GM23338 (cell line): ENCODE data around the gene SRGAP1. TPM values are rescaled to one million over a fixed set of nuclear protein-coding genes. Genes with fewer than 3 reads are reported as not detected.

Source experiments
- ATAC-seq: fragments of 200-7000 bp; cut with Tn5 transposase; 3 replicates; pipeline ENCODE4 v1.9.1; 2020
- DNase-seq: peaks from one replicate; pipeline ENCODE4 v3.0.0-alpha.2; 2015; ENCODE audit warnings: low spot score
- H2AFZ ChIP-seq: fragments of 200-600 bp; sonication (generic); 2 replicates; pipeline ENCODE4 v1.8.0; 2016; ENCODE audit warnings: antibody characterized with exemption, mild to moderate bottlenecking, moderate library complexity
- H3F3A ChIP-seq: fragments of 200-600 bp; sonication (generic); replicated peaks from 2 replicates; pipeline ENCODE4 v1.8.0; 2017; ENCODE audit warnings: antibody characterized with exemption, mixed run types, low read depth
- H3K27ac ChIP-seq: fragments of 200-600 bp; sonication (generic); 2 replicates; pipeline ENCODE4 v1.6.1; 2016; ENCODE audit warnings: low read depth
- H3K27me3 ChIP-seq: fragments of 200-600 bp; sonication (generic); 2 replicates; pipeline ENCODE4 v1.8.0; 2016; ENCODE audit warnings: mild to moderate bottlenecking, mixed run types, moderate library complexity; ENCODE audit not compliant: insufficient read depth
- H3K36me3 ChIP-seq: fragments of 200-600 bp; sonication (generic); 2 replicates; pipeline ENCODE4 v1.8.0; 2016; ENCODE audit warnings: mild to moderate bottlenecking; ENCODE audit not compliant: insufficient read depth
- H3K4me1 ChIP-seq: fragments of 200-600 bp; sonication (generic); 2 replicates; pipeline ENCODE4 v1.8.0; 2016; ENCODE audit warnings: mild to moderate bottlenecking, moderate library complexity; ENCODE audit not compliant: insufficient read depth
- H3K4me2 ChIP-seq: fragments of 200-600 bp; sonication (generic); 2 replicates; pipeline ENCODE4 v1.7.1; 2017; ENCODE audit warnings: mixed run types
- H3K4me3 ChIP-seq: fragments of 200-600 bp; sonication (generic); 2 replicates; pipeline ENCODE4 v1.6.1; 2016; ENCODE audit warnings: mixed run types
- H3K79me2 ChIP-seq: fragments of 200-600 bp; sonication (generic); replicated peaks from 2 replicates; pipeline ENCODE4 v1.8.0; 2017; ENCODE audit warnings: mild to moderate bottlenecking; ENCODE audit not compliant: insufficient read depth
- H3K9me2 ChIP-seq: fragments of 200-600 bp; sonication (generic); 2 replicates; pipeline ENCODE4 v1.8.0; 2017; ENCODE audit not compliant: insufficient read depth
- H4K20me1 ChIP-seq: fragments of 200-600 bp; sonication (generic); replicated peaks from 2 replicates; pipeline ENCODE4 v1.8.0; 2017; ENCODE audit warnings: mild to moderate bottlenecking; ENCODE audit not compliant: insufficient read depth
- H3K27ac Mint-ChIP-seq: 2 replicates; pipeline ENCODE4 v1.8.0; 2020; ENCODE audit warnings: inconsistent platforms, mild to moderate bottlenecking, moderate library complexity, mixed read lengths
- H3K27me3 Mint-ChIP-seq: 3 replicates; pipeline ENCODE4 v1.8.0; 2022; ENCODE audit warnings: low read depth, mild to moderate bottlenecking, moderate library complexity, mixed read lengths, inconsistent platforms; ENCODE audit not compliant: insufficient read depth, poor library complexity
- H3K36me3 Mint-ChIP-seq: 3 replicates; pipeline ENCODE4 v1.8.0; 2021; ENCODE audit warnings: low read depth, mild to moderate bottlenecking, inconsistent platforms, moderate library complexity, mixed read lengths
- H3K4me1 Mint-ChIP-seq: 3 replicates; pipeline ENCODE4 v1.8.0; 2020; ENCODE audit warnings: mild to moderate bottlenecking, inconsistent platforms, mixed read lengths
- H3K4me3 Mint-ChIP-seq: 3 replicates; pipeline ENCODE4 v1.8.0; 2021; ENCODE audit warnings: moderate library complexity, mild to moderate bottlenecking, inconsistent platforms, mixed read lengths
- H3K9me3 Mint-ChIP-seq: 3 replicates; pipeline ENCODE4 v1.8.0; 2020; ENCODE audit warnings: moderate library complexity, mild to moderate bottlenecking, inconsistent platforms, mixed read lengths
- CREB1 ChIP-seq: fragments of 250-450 bp; sonication (Bioruptor Pico); IDR thresholded peaks from 2 replicates; pipeline ENCODE4 v1.5.0; 2020; ENCODE audit warnings: low read depth, mild to moderate bottlenecking, moderate library complexity
- CTCF ChIP-seq, 2 experiments: fragments of 200-600 bp in 1 of 2; sonication (generic) in 1 of 2; conservative IDR thresholded peaks; 2 replicates each; pipeline versions ENCODE4 v1.5.1 to v1.6.1; 2016 to 2017; ENCODE audit warnings: antibody characterized with exemption in 2 of 2, low read depth in 2 of 2, mild to moderate bottlenecking in 2 of 2, moderate library complexity in 1 of 2
- ETS1 ChIP-seq: IDR thresholded peaks from 2 replicates; pipeline ENCODE4 v1.6.1; 2016; ENCODE audit warnings: antibody characterized with exemption
- EZH2 ChIP-seq: fragments of 200-600 bp; sonication (generic); IDR thresholded peaks from one replicate; pipeline ENCODE4 v1.8.0; 2017; ENCODE audit warnings: antibody characterized with exemption, mild to moderate bottlenecking, low read depth; ENCODE audit not compliant: unreplicated experiment
- EZH2phosphoT487 ChIP-seq: fragments of 200-600 bp; sonication (generic); IDR thresholded peaks from one replicate; pipeline ENCODE4 v1.8.1; 2018; ENCODE audit warnings: antibody characterized with exemption; ENCODE audit not compliant: unreplicated experiment
- JUNB ChIP-seq: IDR thresholded peaks from one replicate; pipeline ENCODE4 v1.6.1; 2016; ENCODE audit warnings: antibody characterized with exemption; ENCODE audit not compliant: unreplicated experiment
- NANOG ChIP-seq: IDR thresholded peaks from 2 replicates; pipeline ENCODE4 v1.6.1; 2016; ENCODE audit warnings: antibody characterized with exemption, borderline replicate concordance
- POLR2AphosphoS5 ChIP-seq: IDR thresholded peaks from 2 replicates; pipeline ENCODE4 v1.6.1; 2016; ENCODE audit warnings: antibody characterized with exemption, low read depth
- REST ChIP-seq: IDR thresholded peaks from one replicate; pipeline ENCODE4 v1.6.1; 2018; ENCODE audit warnings: antibody characterized with exemption; ENCODE audit not compliant: unreplicated experiment
- STAT1 ChIP-seq: IDR thresholded peaks from one replicate; pipeline ENCODE4 v1.6.1; 2016; ENCODE audit warnings: antibody characterized with exemption; ENCODE audit not compliant: unreplicated experiment
- ZNF114 ChIP-seq: fragments of 250-450 bp; sonication (Bioruptor Pico); IDR thresholded peaks from 2 replicates; pipeline ENCODE4 v1.5.0; 2020; ENCODE audit warnings: mild to moderate bottlenecking, moderate library complexity
- ZNF331 ChIP-seq: fragments of 250-450 bp; sonication (Bioruptor Pico); IDR thresholded peaks from 2 replicates; pipeline ENCODE4 v1.5.0; 2020; ENCODE audit warnings: low read depth, mild to moderate bottlenecking, moderate library complexity
- ZNF462 ChIP-seq: fragments of 250-450 bp; sonication (Bioruptor Pico); IDR thresholded peaks from 2 replicates; pipeline ENCODE4 v1.5.0; 2020; ENCODE audit warnings: mild to moderate bottlenecking, moderate library complexity
- polyA plus RNA-seq: library from polyadenylated mRNA; unstranded; fragments of >200 nt; fragmentation: Nextera tagmentation; extraction: Ambion mirVana; gene quantifications from 2 replicates; pipeline ENCODE4 v1.2.1, GENCODE V29; 2016
- total RNA-seq: library from RNA; depleted of rRNA; stranded (reverse); fragments of >200 nt; shearing (Covaris generic); gene quantifications from 2 replicates; pipeline ENCODE4 v1.2.3, GENCODE V29; 2014

The SRGAP1 gene
- total and polyA plus RNA-seq, 2 experiments from 2014 or later: 6.1 to 8.1 TPM

GRCh38 chr12:64178122-64178521 is 333.6 kb downstream of the SRGAP1 start:
- H2AFZ ChIP-seq: no peak overlapping the region
- Mint-ChIP-seq H3K9me3 (no peaks in the 10 kb centered on the region), H3K27ac (no peak overlapping the region)

More at GRCh38 chr12:64178122-64178521, 333.6 kb downstream of the SRGAP1 start:
- H3K4me3 Mint-ChIP-seq: no peak overlapping the region
- H3K4me2 ChIP-seq: no peak overlapping the region
- H3K9me2 ChIP-seq: no peaks in the 10 kb centered on the region
- DNase-seq: no peak
- H3F3A ChIP-seq: no peaks in the 10 kb centered on the region
- no peak for ATAC-seq
- H3K27me3 ChIP-seq: no peaks in the 10 kb centered on the region
- H3K36me3 ChIP-seq: no peaks in the 10 kb centered on the region
- H3K27me3 Mint-ChIP-seq: peaks cover 3% of the 10 kb centered on the region
- no peaks in the 10 kb centered on the region for H4K20me1 ChIP-seq
- no peaks in the 10 kb centered on the region for H3K79me2 ChIP-seq
- no peaks in the 10 kb centered on the region; the same call in 2 of the 3 replicates for H3K4me1 Mint-ChIP-seq
- H3K27ac ChIP-seq: no peak overlapping the region
- H3K4me3 ChIP-seq: no peak overlapping the region
- H3K4me1 ChIP-seq: no peaks in the 10 kb centered on the region
- H3K36me3 Mint-ChIP-seq: no peaks in the 10 kb centered on the region
- TF ChIP-seq NANOG (no peak), ZNF114 (CRISPR knock-in tag) (no peak), EZH2phosphoT487 (no peak), REST (no peak), CTCF (conservative IDR thresholded peaks at IDR 0.05; ENCODE audit: low read depth in 2 of 2) (no peak), CREB1 (CRISPR knock-in tag) (no peak), STAT1 (no peak), ZNF331 (CRISPR knock-in tag) (no peak), EZH2 (no peak), ETS1 (no peak), ZNF462 (CRISPR knock-in tag) (no peak), POLR2AphosphoS5 (no peak), JUNB (no peak)
